Thyroid gland (tissue), 4 donors: Measurements from ENCODE around the gene PXDN. TPM values are rescaled to one million over a fixed set of nuclear protein-coding genes. Genes with fewer than 3 reads are reported as not detected.
"Not testable (repeated sequence)": the region's sequence is repeated elsewhere in the genome, so short reads cannot be mapped to it uniquely, and the experiment has no call there.

Experiments used
- DNase-seq, 2 donors: peaks; one replicate each; pipeline ENCODE4 v3.0.0-alpha.2; 2019
- H3K27ac ChIP-seq, 3 donors: fragments of 200-600 bp; sonication (generic); 1 replicate in 2 of 3; 2 replicates in 1 of 3; pipeline ENCODE4 v1.5.1; 2016 to 2019; ENCODE audit warnings: mild to moderate bottlenecking in 1 of 3, moderate library complexity in 1 of 3
- H3K27me3 ChIP-seq: fragments of 200-600 bp; sonication (generic); one replicate; pipeline ENCODE4 v1.5.1; 2019
- H3K36me3 ChIP-seq, 2 donors: fragments of 200-600 bp; sonication (generic); one replicate each; pipeline ENCODE4 v1.5.1; 2016 to 2019
- H3K4me1 ChIP-seq, 2 donors: fragments of 200-600 bp; sonication (generic); one replicate each; pipeline ENCODE4 v1.5.1; 2017 to 2019
- H3K4me3 ChIP-seq, 3 donors: fragments of 200-600 bp; sonication (generic); replicated peaks in 1 of 3; 1 replicate in 2 of 3; 2 replicates in 1 of 3; pipeline ENCODE4 v1.5.1; 2016; ENCODE audit warnings: mild to moderate bottlenecking in 1 of 3
- H3K9me3 ChIP-seq: fragments of 200-600 bp; sonication (generic); one replicate; pipeline ENCODE4 v1.5.1; 2017
- POLR2A ChIP-seq, 2 donors: fragments of 450-650 bp; IDR thresholded peaks; one replicate each; pipeline ENCODE4 v1.6.1; 2017; ENCODE audit warnings: antibody characterized with exemption in 2 of 2, mild to moderate bottlenecking in 2 of 2, moderate library complexity in 1 of 2
- WGBS, 2 donors: methylation state at CpG; one replicate each; pipeline ENCODE4 v1.1.5; 2017; 5-methylcytosine and 5-hydroxymethylcytosine counted together
- intact Hi-C: fragments of 100-400 bp; cut with DNase I; formaldehyde crosslinking; loops from one replicate; pipeline ENCODE4 v1.15.1; 2023
- total RNA-seq, 4 donors: library from RNA; depleted of rRNA; stranded (reverse); fragments of >200 nt; gene quantifications; one replicate each; pipeline ENCODE4 v1.2.3, GENCODE V29; 2016
- TF ChIP-seq, protein P1 (sequence below), 6 experiments: fragments of 200-600 bp in 3 of 6; fragments of 450-650 bp in 3 of 6; sonication (generic) in 3 of 6; IDR thresholded peaks; one replicate each; pipeline ENCODE4 v1.5.1; 2016 to 2019; ENCODE audit warnings: antibody characterized with exemption in 6 of 6, mild to moderate bottlenecking in 2 of 6, inconsistent platforms in 1 of 6, moderate library complexity in 1 of 6

Gene PXDN
- total RNA-seq, 4 donors from 2014 or later: 6.9 to 17.3 (median 13.6) TPM

DNA sequence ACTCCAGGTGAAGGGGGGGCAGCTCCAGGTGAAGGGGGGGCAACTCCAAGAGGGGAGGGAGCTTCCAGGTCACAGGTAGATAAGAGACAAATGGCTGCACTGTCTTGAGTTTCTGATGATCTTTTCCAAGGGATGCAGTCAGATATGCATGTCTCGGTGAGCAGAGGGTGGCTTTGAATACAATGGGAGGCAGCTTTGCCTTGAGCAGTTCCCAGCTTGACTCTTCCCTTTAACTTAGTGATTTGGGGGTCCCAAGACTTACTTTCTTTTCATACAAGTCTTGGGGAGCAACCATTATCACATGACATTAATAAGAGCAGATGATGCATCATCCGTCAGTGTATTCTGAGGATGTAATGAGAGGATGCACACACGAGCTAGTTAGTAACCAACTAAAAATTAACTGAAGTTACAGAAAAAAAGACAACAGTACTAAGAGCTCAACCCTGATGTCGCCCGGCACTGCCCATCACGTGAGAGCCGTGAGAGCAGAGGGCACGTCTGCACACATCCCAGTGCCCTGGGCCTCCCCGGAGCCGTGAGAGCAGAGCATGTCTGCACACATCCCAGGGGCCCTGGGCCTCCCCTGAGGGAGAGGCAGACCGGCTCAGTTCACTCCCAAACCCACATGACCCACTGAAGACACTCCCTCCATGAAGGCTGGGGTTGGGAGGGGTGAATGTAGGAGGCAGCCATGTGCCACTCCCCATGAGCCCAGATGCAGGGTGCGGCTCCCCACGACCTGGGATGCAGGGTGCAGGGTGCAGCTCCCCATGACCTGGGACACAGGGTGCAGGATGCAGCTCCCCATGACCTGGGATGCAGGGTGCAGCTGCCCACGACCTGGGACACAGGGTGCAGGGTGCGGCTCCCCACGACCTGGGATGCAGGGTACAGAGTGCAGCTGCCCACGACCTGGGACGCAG lies 39.4 kb downstream of the PXDN start:
- 73 to 81% methylated on average over 11 to 15 of the region's 18 CpGs for WGBS, 2 donors
- Histone ChIP-seq H3K4me1 (peaks cover 16 to 56% of the 10 kb centered on the region in 2 donors), H3K9me3 (no peaks in the 10 kb centered on the region), H3K36me3 (no peaks in the 10 kb centered on the region), H3K27me3 (no peaks in the 10 kb centered on the region), H3K4me3 (no peak overlapping the region), H3K27ac (no peak overlapping the region)
- TF ChIP-seq, protein P1, sequence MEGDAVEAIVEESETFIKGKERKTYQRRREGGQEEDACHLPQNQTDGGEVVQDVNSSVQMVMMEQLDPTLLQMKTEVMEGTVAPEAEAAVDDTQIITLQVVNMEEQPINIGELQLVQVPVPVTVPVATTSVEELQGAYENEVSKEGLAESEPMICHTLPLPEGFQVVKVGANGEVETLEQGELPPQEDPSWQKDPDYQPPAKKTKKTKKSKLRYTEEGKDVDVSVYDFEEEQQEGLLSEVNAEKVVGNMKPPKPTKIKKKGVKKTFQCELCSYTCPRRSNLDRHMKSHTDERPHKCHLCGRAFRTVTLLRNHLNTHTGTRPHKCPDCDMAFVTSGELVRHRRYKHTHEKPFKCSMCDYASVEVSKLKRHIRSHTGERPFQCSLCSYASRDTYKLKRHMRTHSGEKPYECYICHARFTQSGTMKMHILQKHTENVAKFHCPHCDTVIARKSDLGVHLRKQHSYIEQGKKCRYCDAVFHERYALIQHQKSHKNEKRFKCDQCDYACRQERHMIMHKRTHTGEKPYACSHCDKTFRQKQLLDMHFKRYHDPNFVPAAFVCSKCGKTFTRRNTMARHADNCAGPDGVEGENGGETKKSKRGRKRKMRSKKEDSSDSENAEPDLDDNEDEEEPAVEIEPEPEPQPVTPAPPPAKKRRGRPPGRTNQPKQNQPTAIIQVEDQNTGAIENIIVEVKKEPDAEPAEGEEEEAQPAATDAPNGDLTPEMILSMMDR (IDR thresholded peaks at IDR 0.05): no peak
- TF ChIP-seq POLR2A (IDR thresholded peaks at IDR 0.05): no peak
- no peak for DNase-seq
- intact Hi-C loops: loop anchor here (5.0 kb wide), 1 partner anchor 37 kb away; the partner anchor contains the start of gene PXDN

DNA sequence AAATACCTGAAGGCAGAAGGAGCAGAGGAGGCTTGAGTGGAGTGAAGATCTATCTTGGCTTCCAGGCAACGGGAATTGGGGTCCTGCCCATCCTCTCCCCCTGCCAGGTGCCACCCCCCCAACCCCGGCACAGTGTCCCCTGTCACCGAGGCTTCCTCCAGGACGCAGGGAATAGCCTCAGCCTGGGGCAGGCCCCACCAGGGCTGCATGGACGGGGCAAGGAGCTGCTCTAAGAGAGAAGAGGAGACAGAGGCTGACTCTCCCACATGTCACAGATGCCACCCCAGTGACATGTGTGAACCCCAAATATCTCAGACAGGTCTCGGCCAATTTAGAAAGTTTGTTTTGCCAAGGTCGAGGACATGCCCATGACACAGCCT lies 42.1 kb downstream of the PXDN start:
- TF ChIP-seq, protein P1 (IDR thresholded peaks at IDR 0.05): no peak
- TF ChIP-seq POLR2A (IDR thresholded peaks at IDR 0.05): no peak
- Histone ChIP-seq H3K36me3 (no peaks in the 10 kb centered on the region), H3K9me3 (no peaks in the 10 kb centered on the region), H3K4me3 (no peak overlapping the region), H3K4me1 (peaks cover 25 to 57% of the 10 kb centered on the region in 2 donors), H3K27ac (peak overlapping the region in 1 of 3 donors; percentile 61), H3K27me3 (no peaks in the 10 kb centered on the region)
- no peak for DNase-seq
- intact Hi-C loops: no loop called here
- WGBS, 2 donors: 50 to 52% methylated on average over 3 to 6 of the region's 7 CpGs

DNA sequence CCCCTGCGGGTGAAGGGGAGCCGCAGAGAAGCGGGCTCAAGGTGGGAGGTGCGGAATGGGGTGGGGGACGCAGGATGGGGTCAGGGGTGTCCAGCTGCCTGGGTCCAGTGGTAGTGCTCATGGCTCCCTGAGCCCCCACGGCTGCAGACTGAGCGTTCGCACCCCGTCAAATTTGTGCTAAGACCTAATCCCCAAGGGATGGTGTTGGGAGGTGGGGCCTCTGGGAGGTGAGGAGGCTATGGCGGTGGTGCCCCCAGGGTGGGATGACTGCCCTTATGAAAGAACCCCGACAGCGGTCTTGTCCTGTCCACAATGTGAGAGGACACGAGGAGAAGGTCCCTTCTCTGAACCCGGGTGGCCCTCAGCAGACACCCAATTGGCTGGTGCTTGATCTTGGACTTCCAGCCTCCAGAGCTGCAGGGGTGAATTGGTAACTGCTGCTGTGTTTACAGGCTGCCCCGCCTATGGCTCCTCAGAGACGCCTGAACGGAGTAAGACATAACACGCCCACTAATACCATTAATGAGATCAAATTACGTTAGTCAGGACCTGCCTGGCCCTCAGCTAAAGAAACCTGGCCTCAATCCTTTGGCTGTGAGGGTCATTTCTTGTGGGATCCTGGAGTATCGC lies 42.6 kb downstream of the PXDN start:
- WGBS, 2 donors: 76 to 77% methylated on average over 19 to 20 of the region's 20 CpGs

DNA sequence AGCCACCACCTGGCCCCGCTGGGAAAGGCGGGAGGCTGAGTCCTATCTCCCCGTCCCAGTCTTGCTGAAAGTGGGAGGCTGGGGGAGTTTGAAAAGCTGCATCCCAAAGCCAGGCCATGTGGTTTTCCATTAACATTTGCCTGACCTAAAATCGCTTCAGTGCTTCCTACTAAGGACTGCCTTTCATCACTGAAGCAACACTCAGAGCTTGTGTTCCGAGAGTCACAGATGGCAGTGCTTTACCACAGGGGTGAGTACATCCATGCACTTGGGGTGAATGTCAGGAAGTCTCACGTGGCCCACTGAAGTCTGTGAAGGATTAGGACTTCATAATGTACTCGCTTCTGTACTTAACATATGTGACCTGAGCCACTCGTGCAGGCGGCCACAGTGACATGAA lies 43.3 kb downstream of the PXDN start:
- 85 to 91% methylated on average over 9 of the region's 9 CpGs for WGBS, 2 donors
- Histone ChIP-seq H3K4me3 (no peak overlapping the region), H3K36me3 (no peaks in the 10 kb centered on the region), H3K27me3 (no peaks in the 10 kb centered on the region), H3K27ac (peak overlapping the region in 1 of 3 donors; percentile 61), H3K4me1 (peaks cover 21 to 58% of the 10 kb centered on the region in 2 donors), H3K9me3 (no peaks in the 10 kb centered on the region)
- TF ChIP-seq, protein P1 (IDR thresholded peaks at IDR 0.05): no peak
- TF ChIP-seq POLR2A (IDR thresholded peaks at IDR 0.05): no peak
- intact Hi-C loops: no loop called here
- no peak for DNase-seq

More for the DNA sequence above, 42.6 kb downstream of the PXDN start:
- no peak overlapping the region for H3K4me3 ChIP-seq
- H3K27me3 ChIP-seq: no peaks in the 10 kb centered on the region
- H3K27ac ChIP-seq: peak overlapping the region in 1 of 3 donors; percentile 61
- H3K36me3 ChIP-seq: no peaks in the 10 kb centered on the region
- DNase-seq: peak; percentile 47 to 50
- intact Hi-C loops: no loop called here
- peaks cover 25 to 62% of the 10 kb centered on the region in 2 donors for H3K4me1 ChIP-seq
- no peaks in the 10 kb centered on the region for H3K9me3 ChIP-seq
- no peak for TF ChIP-seq POLR2A (IDR thresholded peaks at IDR 0.05)
- TF ChIP-seq, protein P1 (IDR thresholded peaks at IDR 0.05): no peak

DNA sequence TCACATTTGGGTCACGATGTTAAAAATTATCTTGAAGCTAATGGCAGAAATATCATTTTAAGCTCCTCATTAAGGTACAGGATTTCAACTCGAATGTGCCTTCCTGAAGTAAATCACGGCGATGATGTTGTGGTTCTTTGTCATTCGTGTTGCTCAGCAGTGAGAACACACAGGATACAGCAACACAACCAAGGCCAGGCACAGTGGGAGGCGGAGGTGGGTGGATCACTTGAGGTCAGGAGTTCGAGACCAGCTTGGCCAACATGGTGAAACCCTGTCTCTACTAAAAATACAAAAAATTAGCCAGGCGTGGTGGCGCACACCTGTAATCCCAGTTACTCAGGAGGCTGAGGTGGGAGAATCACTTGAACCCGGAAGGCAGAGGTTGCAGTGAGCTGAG lies 43.9 kb downstream of the PXDN start:
- H3K27ac ChIP-seq, H3K27me3 ChIP-seq, H3K4me3 ChIP-seq, H3K9me3 ChIP-seq, DNase-seq, H3K36me3 ChIP-seq, intact Hi-C loops: not testable (repeated sequence)
- 94 to 97% methylated on average over 10 of the region's 10 CpGs for WGBS, 2 donors
- peaks cover 20 to 52% of the 10 kb centered on the region in 2 donors for H3K4me1 ChIP-seq
